Neutrophil (primary cell): ENCODE results near the gene CPPED1.

ENCODE experiments used
- H3K27ac ChIP-seq: fragments of 200-600 bp; sonication (generic); 2 replicates; pipeline ENCODE4 v1.5.1; 2016; ENCODE audit warnings: mild to moderate bottlenecking, moderate library complexity
- H3K27me3 ChIP-seq: fragments of 200-600 bp; sonication (generic); 2 replicates; pipeline ENCODE4 v1.6.0; 2016; ENCODE audit warnings: mild to moderate bottlenecking
- H3K36me3 ChIP-seq: fragments of 200-600 bp; sonication (generic); 2 replicates; pipeline ENCODE4 v1.5.1; 2017
- H3K4me1 ChIP-seq, 2 experiments: fragments of 200-600 bp in 1 of 2; sonication (generic) in 1 of 2; 1 replicate in 1 of 2; 2 replicates in 1 of 2; pipeline versions ENCODE4 v1.5.1 to v1.6.1; 2013 to 2016; ENCODE audit warnings: low read depth in 1 of 2, low read length in 1 of 2, mild to moderate bottlenecking in 1 of 2, moderate library complexity in 1 of 2; ENCODE audit not compliant: control insufficient read depth in 1 of 2, insufficient read depth in 1 of 2
- H3K4me3 ChIP-seq, 2 experiments: fragments of 200-600 bp in 1 of 2; sonication (generic) in 1 of 2; 1 replicate in 1 of 2; 2 replicates in 1 of 2; pipeline ENCODE4 v1.5.1; 2013 to 2016; ENCODE audit warnings: low read depth in 1 of 2, low read length in 1 of 2, mild to moderate bottlenecking in 1 of 2, moderate library complexity in 1 of 2
- H3K9me3 ChIP-seq: fragments of 200-600 bp; sonication (generic); 2 replicates; pipeline ENCODE4 v1.5.1; 2016
- CTCF ChIP-seq: fragments of 200-600 bp; sonication (generic); IDR thresholded peaks from 2 replicates; pipeline ENCODE4 v1.5.1; 2016; ENCODE audit warnings: antibody characterized with exemption

Gene CPPED1

GRCh38 chr16:12752159-12752558 lies 51.5 kb downstream of the CPPED1 start:
- no peaks in the 10 kb centered on the region for H3K27me3 ChIP-seq
- H3K36me3 ChIP-seq = peaks cover 33% of the 10 kb centered on the region
- TF ChIP-seq CTCF = no peak
- no peaks in the 10 kb centered on the region for H3K9me3 ChIP-seq
- peak overlapping the region; percentile 30 for H3K27ac ChIP-seq
- no peaks in the 10 kb centered on the region for H3K4me1 ChIP-seq
- no peak overlapping the region for H3K4me3 ChIP-seq

- Histone ChIP-seq H3K4me1 (no peaks in the 10 kb centered on the region), H3K27me3 (no peaks in the 10 kb centered on the region), H3K4me3 (no peak overlapping the region), H3K9me3 (no peaks in the 10 kb centered on the region), H3K36me3 (peaks cover 25% of the 10 kb centered on the region), H3K27ac (no peak overlapping the region)
- TF ChIP-seq CTCF = no peak
These were observed 53.2 kb downstream of the CPPED1 start for GRCh38 chr16:12750554-12750918.

- no peaks in the 10 kb centered on the region for H3K4me1 ChIP-seq
- H3K27ac ChIP-seq = no peak overlapping the region
- H3K36me3 ChIP-seq = peaks cover 22% of the 10 kb centered on the region
- H3K4me3 ChIP-seq = no peak overlapping the region
- no peak for TF ChIP-seq CTCF
- no peaks in the 10 kb centered on the region for H3K27me3 ChIP-seq
- no peaks in the 10 kb centered on the region for H3K9me3 ChIP-seq
These were observed 54.6 kb downstream of the CPPED1 start for GRCh38 chr16:12749076-12749475.

GRCh38 chr16:12747827-12748226 lies 55.9 kb downstream of the CPPED1 start:
- Histone ChIP-seq H3K27me3 (no peaks in the 10 kb centered on the region), H3K27ac (no peak overlapping the region), H3K4me3 (no peak overlapping the region), H3K4me1 (no peaks in the 10 kb centered on the region), H3K9me3 (no peaks in the 10 kb centered on the region), H3K36me3 (peaks cover 22% of the 10 kb centered on the region)
- TF ChIP-seq CTCF = no peak

GRCh38 chr16:12747261-12747660 lies 56.4 kb downstream of the CPPED1 start:
- Histone ChIP-seq H3K4me3 (no peak overlapping the region), H3K9me3 (no peaks in the 10 kb centered on the region), H3K27ac (no peak overlapping the region), H3K36me3 (peaks cover 22% of the 10 kb centered on the region), H3K4me1 (no peaks in the 10 kb centered on the region), H3K27me3 (no peaks in the 10 kb centered on the region)
- no peak for TF ChIP-seq CTCF

GRCh38 chr16:12744860-12745259 lies 58.8 kb downstream of the CPPED1 start:
- Histone ChIP-seq H3K27ac (no peak overlapping the region), H3K27me3 (no peaks in the 10 kb centered on the region)
- no peak for TF ChIP-seq CTCF

More at GRCh38 chr16:12744860-12745259, 58.8 kb downstream of the CPPED1 start:
- Histone ChIP-seq H3K4me3 (no peak overlapping the region), H3K9me3 (no peaks in the 10 kb centered on the region), H3K4me1 (no peaks in the 10 kb centered on the region), H3K36me3 (peaks cover 31% of the 10 kb centered on the region)
